Ovary (tissue), 3 donors: ENCODE data around the gene SLC9A8.

ENCODE experiments used
- CTCF ChIP-seq, 3 donors: fragments of 450-650 bp in 2 of 3; fragments of 200-600 bp in 1 of 3; IDR thresholded peaks; one replicate each; pipeline versions ENCODE4 v1.5.1 to v1.8.0; 2016 to 2022; ENCODE audit warnings: antibody characterized with exemption in 3 of 3, mild to moderate bottlenecking in 1 of 3
- EP300 ChIP-seq: sonication (generic); formaldehyde crosslinking; IDR thresholded peaks from one replicate; pipeline ENCODE4 v1.6.1; 2017; ENCODE audit warnings: antibody characterized with exemption
- POLR2A ChIP-seq: fragments of 450-650 bp; IDR thresholded peaks from one replicate; pipeline ENCODE4 v1.6.1; 2017; ENCODE audit warnings: antibody characterized with exemption, mild to moderate bottlenecking, moderate library complexity
- donor health status: DM: no; HTN: no; CAD: no.

- no peak for TF ChIP-seq CTCF (IDR thresholded peaks at IDR 0.05)
- no peak for TF ChIP-seq EP300
- no peak for TF ChIP-seq POLR2A
Observed at GRCh38 chr20:49770634-49771033, 42.0 kb upstream of the SLC9A8 start.
